ENCODE measurements around the gene LRPAP1.

- TF ChIP-seq EZH2 (IDR thresholded peaks at IDR 0.05; ENCODE audit: borderline replicate concordance) (no peak), CTCF (IDR thresholded peaks at IDR 0.05; ENCODE audit: poor library complexity) (no peak)
Observed at GRCh38 chr4:3525532-3526430, 6.4 kb downstream of the LRPAP1 start.
